ENCODE measurements around the gene RNF168. TPM values are rescaled to one million over a fixed set of nuclear protein-coding genes. Genes with fewer than 3 reads are reported as not detected.
"Not testable (repeated sequence)": the region's sequence is repeated elsewhere in the genome, so short reads cannot be mapped to it uniquely, and the experiment has no call there.

Gene RNF168
- total and polyA plus RNA-seq, 7 donors, result 3.6 to 22.1 (median 11.6) TPM

DNA sequence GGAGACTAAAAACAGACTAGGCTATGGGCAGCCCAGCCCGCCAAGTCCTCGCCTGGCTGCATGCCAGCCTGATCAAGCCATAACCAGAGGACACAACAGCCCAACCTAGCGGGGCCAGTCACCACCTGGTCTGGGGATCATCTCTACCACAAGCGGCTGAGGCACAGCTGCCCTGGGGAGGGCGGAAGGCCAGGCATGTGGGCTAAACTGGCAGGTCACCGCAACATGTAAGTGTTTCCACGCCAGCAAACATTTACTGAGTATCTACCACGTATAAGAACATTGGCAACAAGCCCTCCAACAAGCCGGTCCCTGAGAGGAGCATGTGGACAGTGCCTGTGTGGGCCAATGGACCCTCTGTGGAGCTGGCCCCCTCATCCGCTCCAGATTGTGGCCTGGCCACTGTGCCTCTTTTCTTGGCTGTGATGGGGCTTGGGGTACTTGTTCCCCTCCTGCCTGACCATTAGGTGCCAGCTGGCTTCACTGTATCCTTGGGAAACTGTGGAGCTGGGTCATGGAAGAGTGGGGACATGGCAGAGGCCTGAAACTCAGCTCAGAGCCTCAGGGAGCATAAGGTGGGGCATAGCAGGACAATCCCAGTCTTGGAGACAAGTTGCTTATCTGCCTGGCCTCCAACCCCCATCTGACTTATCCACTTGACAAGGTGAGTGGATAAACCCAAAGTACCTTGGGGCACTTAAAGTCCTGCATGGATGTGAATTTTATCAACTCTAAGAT lies 80.4 kb downstream of the RNF168 start:
- no peaks in the 10 kb centered on the region for H3K27me3 ChIP-seq (ENCODE audit: insufficient read depth in 3 of 3, low read length in 2 of 3)
- H3K4me3 ChIP-seq, result peak overlapping the region; percentile 16
- H3K27ac ChIP-seq, result peak overlapping the region; percentile 79
- peaks cover 0 to 9% of the 10 kb centered on the region in 2 donors for H3K36me3 ChIP-seq (ENCODE audit: insufficient read depth in 1 of 2, low read depth in 1 of 2)
- WGBS, 3 donors, result 21 to 26% (median 22%) methylated on average over 10 of the region's 10 CpGs
- peak; percentile 86 to 93 for DNase-seq
- intact Hi-C loops (cut with DNase I), result no loop called here
- TF ChIP-seq, protein P1, sequence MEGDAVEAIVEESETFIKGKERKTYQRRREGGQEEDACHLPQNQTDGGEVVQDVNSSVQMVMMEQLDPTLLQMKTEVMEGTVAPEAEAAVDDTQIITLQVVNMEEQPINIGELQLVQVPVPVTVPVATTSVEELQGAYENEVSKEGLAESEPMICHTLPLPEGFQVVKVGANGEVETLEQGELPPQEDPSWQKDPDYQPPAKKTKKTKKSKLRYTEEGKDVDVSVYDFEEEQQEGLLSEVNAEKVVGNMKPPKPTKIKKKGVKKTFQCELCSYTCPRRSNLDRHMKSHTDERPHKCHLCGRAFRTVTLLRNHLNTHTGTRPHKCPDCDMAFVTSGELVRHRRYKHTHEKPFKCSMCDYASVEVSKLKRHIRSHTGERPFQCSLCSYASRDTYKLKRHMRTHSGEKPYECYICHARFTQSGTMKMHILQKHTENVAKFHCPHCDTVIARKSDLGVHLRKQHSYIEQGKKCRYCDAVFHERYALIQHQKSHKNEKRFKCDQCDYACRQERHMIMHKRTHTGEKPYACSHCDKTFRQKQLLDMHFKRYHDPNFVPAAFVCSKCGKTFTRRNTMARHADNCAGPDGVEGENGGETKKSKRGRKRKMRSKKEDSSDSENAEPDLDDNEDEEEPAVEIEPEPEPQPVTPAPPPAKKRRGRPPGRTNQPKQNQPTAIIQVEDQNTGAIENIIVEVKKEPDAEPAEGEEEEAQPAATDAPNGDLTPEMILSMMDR (IDR thresholded peaks at IDR 0.05), result no peak
- ATAC-seq, result peak; percentile 97 to 100 (median 98)
- no peaks in the 10 kb centered on the region for H3K9me3 ChIP-seq
- peaks cover 38% of the 10 kb centered on the region for H3K4me1 ChIP-seq

DNA sequence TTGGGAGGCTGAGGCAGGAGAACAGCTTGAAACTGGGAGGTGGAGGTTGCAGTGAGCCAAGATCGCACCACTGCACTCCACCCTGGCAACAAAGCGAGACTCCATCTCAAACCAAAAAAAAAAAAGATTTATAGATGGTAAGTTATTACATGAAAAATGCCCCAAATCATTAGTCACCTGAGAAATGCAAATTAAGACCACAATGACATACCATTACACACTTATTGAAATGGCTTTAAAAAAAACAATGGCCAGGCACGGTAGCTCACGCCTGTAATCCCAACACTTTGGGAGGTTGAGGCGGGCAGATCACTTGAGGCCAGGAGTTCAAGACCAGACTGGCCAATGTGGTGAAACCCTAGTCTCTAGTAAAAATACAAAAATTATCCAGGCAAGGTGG lies 81.9 kb downstream of the RNF168 start:
- peaks cover 50% of the 10 kb centered on the region for H3K4me1 ChIP-seq
- H3K36me3 ChIP-seq (ENCODE audit: insufficient read depth in 1 of 2, low read depth in 1 of 2); H3K4me3 ChIP-seq; ATAC-seq; H3K9me3 ChIP-seq; H3K27me3 ChIP-seq (ENCODE audit: insufficient read depth in 3 of 3, low read length in 2 of 3); intact Hi-C loops (cut with DNase I); DNase-seq: not testable (repeated sequence)
- peak overlapping the region; percentile 79 for H3K27ac ChIP-seq
- 91 to 97% (median 96%) methylated on average over 5 of the region's 5 CpGs for WGBS, 3 donors

DNA sequence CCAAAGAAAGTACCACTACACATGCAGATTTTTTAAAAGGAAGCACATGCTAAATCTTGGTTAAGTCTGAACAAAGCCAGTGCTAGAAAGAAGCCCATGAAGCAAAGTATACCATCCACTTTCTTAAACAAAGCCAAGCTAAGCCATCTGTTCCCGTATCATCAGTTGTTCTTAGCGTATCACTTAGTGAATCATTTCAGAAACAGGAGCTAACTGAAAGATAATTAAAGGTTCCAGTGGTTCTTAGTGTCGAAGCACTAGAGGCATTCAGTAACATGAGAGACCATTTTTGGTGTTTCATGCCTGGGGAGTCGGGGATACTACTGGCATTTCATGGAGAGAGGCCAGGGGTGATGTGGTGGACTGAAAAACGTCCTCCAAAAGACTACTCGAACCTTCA lies 84.2 kb downstream of the RNF168 start:
- Histone ChIP-seq H3K4me1 (peaks cover 50% of the 10 kb centered on the region), H3K27me3 (ENCODE audit: insufficient read depth in 3 of 3, low read length in 2 of 3) (no peaks in the 10 kb centered on the region), H3K27ac (peak overlapping the region; percentile 27), H3K9me3 (no peaks in the 10 kb centered on the region), H3K36me3 (ENCODE audit: insufficient read depth in 1 of 2, low read depth in 1 of 2) (no peaks in the 10 kb centered on the region), H3K4me3 (no peak overlapping the region)
- WGBS, 3 donors, result 46 to 69% (median 47%) methylated on average over 6 of the region's 6 CpGs
- TF ChIP-seq, protein P1 (IDR thresholded peaks at IDR 0.05), result no peak
- intact Hi-C loops (cut with DNase I), result no loop called here
- DNase-seq, result no peak
- ATAC-seq, result no peak

Other genes starting within 250 kb of the RNF168 start
- gene PCYT1A, start 216.0 kb downstream of the RNF168 start, total RNA-seq, result 10 to 100 TPM; 58.8 to 98.4 (median 70.0) TPM
- 10 to 100 TPM; 28.4 to 88.2 (median 35.6) TPM for gene PCYT1A, start 216.0 kb downstream of the RNF168 start, polyA plus RNA-seq
- gene DYNLT2B, start 185.5 kb downstream of the RNF168 start, total RNA-seq, result 1 to 10 TPM in 2 of 4 donors, under 1 TPM in 1, not detected in 1; 0.44 to 3.2 (median 2.3) TPM
- 1 to 10 TPM; 1.9 to 6.1 (median 3.1) TPM for gene DYNLT2B, start 185.5 kb downstream of the RNF168 start, polyA plus RNA-seq
- 1 to 10 TPM in 1 of 4 donors, under 1 TPM in 1, not detected in 2; 0.93 to 1.9 TPM for gene TM4SF19, start 165.4 kb downstream of the RNF168 start, total RNA-seq
- 1 to 10 TPM in 1 of 3 donors, under 1 TPM in 1, not detected in 1; 1.00 to 2.3 TPM for gene TM4SF19, start 165.4 kb downstream of the RNF168 start, polyA plus RNA-seq
- 10 to 100 TPM; 12.2 to 23.7 (median 14.7) TPM for gene UBXN7, start 71.3 kb downstream of the RNF168 start, total RNA-seq
- 1 to 10 TPM; 1.3 to 6.2 (median 1.9) TPM for gene UBXN7, start 71.3 kb downstream of the RNF168 start, polyA plus RNA-seq
- gene SMCO1, start 11.6 kb upstream of the RNF168 start, total RNA-seq, result 10 to 100 TPM in 2 of 4 donors, 1 to 10 TPM in 2; 1.2 to 16.9 (median 8.8) TPM
- gene SMCO1, start 11.6 kb upstream of the RNF168 start, polyA plus RNA-seq, result 10 to 100 TPM in 1 of 3 donors, 1 to 10 TPM in 2; 4.1 to 11.4 (median 5.2) TPM
- gene WDR53, start 64.8 kb upstream of the RNF168 start, total RNA-seq, result 10 to 100 TPM in 2 of 4 donors, 1 to 10 TPM in 2; 4.4 to 15.9 (median 10.4) TPM
- gene WDR53, start 64.8 kb upstream of the RNF168 start, polyA plus RNA-seq, result 10 to 100 TPM in 2 of 3 donors, 1 to 10 TPM in 1; 8.5 to 18.9 (median 10.5) TPM
- gene FBXO45, start 64.9 kb upstream of the RNF168 start, total RNA-seq, result 10 to 100 TPM; 11.0 to 21.1 (median 14.6) TPM
- gene FBXO45, start 64.9 kb upstream of the RNF168 start, polyA plus RNA-seq, result 10 to 100 TPM in 2 of 3 donors, 1 to 10 TPM in 1; 9.2 to 37.0 (median 20.4) TPM
- gene NRROS, start 135.9 kb upstream of the RNF168 start, total RNA-seq, result 1 to 10 TPM; 1.9 to 3.0 (median 2.6) TPM
- 1 to 10 TPM in 1 of 3 donors, under 1 TPM in 2; 0.83 to 1.7 (median 0.83) TPM for gene NRROS, start 135.9 kb upstream of the RNF168 start, polyA plus RNA-seq
- gene CEP19, start 208.5 kb upstream of the RNF168 start, total RNA-seq, result under 1 TPM; 0.30 to 0.97 (median 0.63) TPM
- gene CEP19, start 208.5 kb upstream of the RNF168 start, polyA plus RNA-seq, result 1 to 10 TPM in 2 of 3 donors, under 1 TPM in 1; 0.60 to 6.2 (median 1.1) TPM
- 10 to 100 TPM; 16.2 to 23.6 (median 19.7) TPM for gene PIGX, start 208.6 kb upstream of the RNF168 start, total RNA-seq
- gene PIGX, start 208.6 kb upstream of the RNF168 start, polyA plus RNA-seq, result 10 to 100 TPM in 2 of 3 donors, 1 to 10 TPM in 1; 7.5 to 43.4 (median 19.0) TPM
- gene PAK2, start 236.1 kb upstream of the RNF168 start, total RNA-seq, result 10 to 100 TPM; 44.3 to 79.4 (median 58.3) TPM
- gene PAK2, start 236.1 kb upstream of the RNF168 start, polyA plus RNA-seq, result 10 to 100 TPM; 17.3 to 36.2 (median 29.3) TPM